ENCODE data around the gene CNPY3.

Gene CNPY3

DNA sequence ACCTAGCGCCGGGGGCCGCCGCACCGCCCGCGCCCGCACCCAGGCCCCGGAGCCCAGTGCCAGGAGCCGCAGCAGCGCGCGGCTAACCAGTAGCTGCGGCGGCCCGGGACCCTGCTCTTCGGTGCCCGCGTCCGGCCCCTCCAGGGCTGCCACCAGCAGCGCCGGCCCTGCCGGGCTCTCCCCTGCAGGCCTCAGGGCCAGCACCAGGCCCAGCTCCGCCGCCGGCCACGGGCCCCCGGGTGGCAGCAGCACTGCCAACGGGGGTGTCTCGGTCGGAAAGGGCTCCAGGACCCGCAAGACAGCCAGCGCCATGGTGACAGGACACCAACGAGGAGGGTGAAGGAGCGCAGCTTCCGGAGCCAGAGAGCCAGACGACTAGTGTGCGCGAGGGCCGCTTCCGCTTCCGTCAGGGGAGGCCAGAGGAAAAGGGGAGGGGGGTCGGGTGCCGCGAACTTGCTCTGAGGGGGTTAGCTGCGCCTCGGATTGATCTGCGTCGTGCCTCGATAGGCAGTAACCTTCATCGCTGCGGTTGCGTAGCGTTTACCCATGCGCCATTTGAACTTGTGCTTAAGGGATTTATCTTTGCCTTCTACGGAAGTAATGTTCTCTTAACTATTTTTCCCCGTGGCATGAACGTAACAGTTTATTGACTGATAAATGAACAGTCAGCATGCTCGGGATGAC lies 49.7 kb downstream of the CNPY3 start, which contains the start of gene PEX6:
TSS of gene PEX6 (minus strand) at position 343 of the 684 bp plus-strand sequence. CDS start at position 312, 31 bp downstream.
- TF ChIP-seq, protein P1, sequence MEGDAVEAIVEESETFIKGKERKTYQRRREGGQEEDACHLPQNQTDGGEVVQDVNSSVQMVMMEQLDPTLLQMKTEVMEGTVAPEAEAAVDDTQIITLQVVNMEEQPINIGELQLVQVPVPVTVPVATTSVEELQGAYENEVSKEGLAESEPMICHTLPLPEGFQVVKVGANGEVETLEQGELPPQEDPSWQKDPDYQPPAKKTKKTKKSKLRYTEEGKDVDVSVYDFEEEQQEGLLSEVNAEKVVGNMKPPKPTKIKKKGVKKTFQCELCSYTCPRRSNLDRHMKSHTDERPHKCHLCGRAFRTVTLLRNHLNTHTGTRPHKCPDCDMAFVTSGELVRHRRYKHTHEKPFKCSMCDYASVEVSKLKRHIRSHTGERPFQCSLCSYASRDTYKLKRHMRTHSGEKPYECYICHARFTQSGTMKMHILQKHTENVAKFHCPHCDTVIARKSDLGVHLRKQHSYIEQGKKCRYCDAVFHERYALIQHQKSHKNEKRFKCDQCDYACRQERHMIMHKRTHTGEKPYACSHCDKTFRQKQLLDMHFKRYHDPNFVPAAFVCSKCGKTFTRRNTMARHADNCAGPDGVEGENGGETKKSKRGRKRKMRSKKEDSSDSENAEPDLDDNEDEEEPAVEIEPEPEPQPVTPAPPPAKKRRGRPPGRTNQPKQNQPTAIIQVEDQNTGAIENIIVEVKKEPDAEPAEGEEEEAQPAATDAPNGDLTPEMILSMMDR (IDR thresholded peaks at IDR 0.05; ENCODE audit: low read depth, low read length), result no peak
- in situ Hi-C loops (cut with HindIII; ENCODE audit: low sequenced_read_pairs), result no loop called here
- DNase-seq (ENCODE audit: low read depth, low spot score), result peak; percentile 81
- peak within 1 kb of the TSS; percentile 73 for H3K4me3 ChIP-seq (ENCODE audit: low read depth, low read length)

DNA sequence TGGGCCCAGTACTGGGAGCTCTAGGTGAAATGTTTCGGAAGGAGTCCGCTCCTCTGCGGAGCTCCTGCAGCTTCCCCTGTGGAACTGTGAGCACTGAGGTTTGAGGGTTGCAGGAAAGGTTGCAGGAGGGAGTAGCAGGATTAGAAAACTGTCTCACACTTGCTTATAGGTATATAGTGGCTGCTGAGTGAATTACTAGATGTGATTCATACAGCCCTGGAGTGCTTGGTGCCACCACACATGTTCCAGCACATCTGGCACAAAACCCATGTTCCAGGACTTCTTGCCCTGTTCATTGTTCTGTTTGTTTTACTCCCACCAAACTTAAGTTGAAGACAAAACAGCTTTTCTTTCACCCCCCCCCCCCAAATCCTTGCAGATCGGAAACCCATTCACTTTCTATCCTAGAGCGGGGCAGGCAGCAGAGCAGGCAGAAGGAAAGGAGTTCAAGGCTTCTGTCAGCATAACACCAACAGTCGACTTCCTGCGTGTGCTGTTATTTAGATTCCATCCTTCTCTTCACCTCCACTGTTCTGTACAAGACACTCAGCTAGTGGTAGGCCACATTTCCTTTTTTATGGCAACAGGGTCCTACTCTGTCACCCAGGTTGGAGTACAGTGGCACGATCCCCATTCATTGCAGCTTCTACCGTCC lies 50.4 kb downstream of the CNPY3 start:
- in situ Hi-C loops (cut with HindIII; ENCODE audit: low sequenced_read_pairs), result no loop called here
- DNase-seq (ENCODE audit: low read depth, low spot score), result peak; percentile 48

DNA sequence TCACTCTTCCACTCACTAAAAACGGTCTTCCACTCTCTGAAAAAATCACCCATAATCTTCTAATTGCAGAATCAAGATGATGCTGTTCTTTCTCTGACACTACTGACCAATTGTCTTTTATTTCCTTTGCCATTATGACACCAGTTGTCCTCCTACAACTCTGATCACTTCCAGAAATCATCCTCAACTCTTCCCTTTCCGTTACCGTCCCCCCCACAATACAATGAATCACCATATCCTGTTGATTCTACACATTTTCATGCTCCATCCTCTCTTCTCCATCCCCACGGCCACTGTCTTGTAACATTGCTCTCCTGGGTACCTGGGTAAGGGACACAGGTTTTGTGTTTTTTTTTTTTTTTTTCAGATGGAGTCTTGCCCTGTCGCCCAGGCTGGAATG lies 52.6 kb downstream of the CNPY3 start:
- DNase-seq (ENCODE audit: low read depth, low spot score), result no peak
- in situ Hi-C loops (cut with HindIII; ENCODE audit: low sequenced_read_pairs), result no loop called here
- TF ChIP-seq, protein P1 (IDR thresholded peaks at IDR 0.05; ENCODE audit: low read depth, low read length), result no peak
- no peak overlapping the region for H3K4me3 ChIP-seq (ENCODE audit: low read depth, low read length)

More for the DNA sequence above, 50.4 kb downstream of the CNPY3 start:
- TF ChIP-seq, protein P1 (IDR thresholded peaks at IDR 0.05; ENCODE audit: low read depth, low read length), result no peak
- H3K4me3 ChIP-seq (ENCODE audit: low read depth, low read length), result peak overlapping the region; percentile 73

DNA sequence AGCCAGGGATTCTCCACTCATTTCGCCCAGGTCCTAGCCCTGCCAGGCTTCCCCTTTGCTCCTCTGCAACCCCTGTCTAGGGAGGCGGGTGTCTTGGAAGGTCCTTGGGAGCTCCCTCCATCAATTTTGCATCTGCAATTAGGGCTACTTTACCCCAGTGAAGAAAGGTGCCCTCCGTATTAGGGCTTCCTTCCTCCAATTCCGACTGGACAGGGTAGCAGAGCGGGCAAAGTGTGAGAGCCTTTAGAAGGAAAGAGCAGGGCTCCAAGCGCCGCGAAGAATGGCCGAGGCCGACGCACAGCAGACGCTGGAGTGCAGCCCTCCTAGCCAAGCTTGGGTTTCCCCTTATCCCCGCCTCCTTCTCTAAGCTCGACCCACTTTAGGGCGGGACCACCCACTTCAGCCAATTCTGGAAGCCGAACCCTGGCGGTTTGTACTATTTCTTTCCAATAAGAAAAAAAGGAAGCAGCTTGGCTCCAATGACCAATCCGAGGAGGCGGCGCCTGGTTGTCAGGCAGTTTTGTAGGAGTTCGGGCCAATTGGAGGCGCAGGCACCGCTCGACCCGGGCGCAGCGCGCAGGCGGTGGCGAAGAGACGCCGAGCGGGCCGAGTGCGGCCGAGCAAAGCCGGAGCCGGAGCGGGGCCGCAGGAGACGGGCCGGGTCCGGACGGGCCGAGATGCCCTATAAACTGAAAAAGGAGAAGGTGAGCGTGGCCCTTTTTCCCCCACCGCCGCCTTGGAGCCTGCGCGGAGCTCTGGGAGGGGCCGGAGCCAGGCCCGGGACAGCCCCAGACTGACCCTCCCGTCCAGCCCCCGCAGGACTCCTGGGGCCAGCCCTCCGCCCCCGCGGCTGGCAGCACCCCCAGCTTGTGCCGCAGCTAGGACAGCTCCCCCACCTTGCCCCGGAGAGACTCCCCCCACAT lies 55.0 kb downstream of the CNPY3 start, which contains the start of gene PPP2R5D:
TSS of gene PPP2R5D (plus strand) at position 570 of the 923 bp plus-strand sequence. CDS start at position 678, 108 bp downstream.
- TF ChIP-seq, protein P1 (IDR thresholded peaks at IDR 0.05; ENCODE audit: low read depth, low read length), result no peak
- in situ Hi-C loops (cut with HindIII; ENCODE audit: low sequenced_read_pairs), result no loop called here

DNA sequence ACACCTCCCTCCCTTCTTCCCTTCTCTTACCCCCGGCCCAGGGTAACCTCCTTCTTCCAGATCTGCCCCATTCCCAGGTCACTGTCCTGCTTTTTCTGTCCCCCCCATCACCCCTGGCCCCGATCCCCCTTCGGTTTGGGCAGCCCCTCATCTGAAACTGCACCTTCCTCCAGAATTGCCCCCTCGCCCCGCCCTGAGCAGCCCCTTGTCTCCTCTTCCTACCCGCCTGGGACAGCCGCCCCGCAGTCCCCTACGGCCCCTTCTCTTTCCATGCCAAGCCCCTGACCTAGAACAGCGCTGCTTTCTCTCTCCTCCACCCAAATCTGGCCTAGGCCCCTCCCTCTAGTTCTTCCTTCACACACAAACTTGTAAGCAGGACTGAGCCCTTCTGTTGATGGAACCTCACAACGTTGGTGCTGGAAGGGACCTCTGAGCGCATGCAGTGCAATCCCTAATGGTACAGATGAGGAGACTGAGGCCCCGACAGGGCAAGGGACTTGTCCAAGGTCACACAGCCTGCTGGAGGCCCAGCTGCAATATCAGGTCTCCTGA lies 55.7 kb downstream of the CNPY3 start:
- TF ChIP-seq, protein P1 (IDR thresholded peaks at IDR 0.05; ENCODE audit: low read depth, low read length), result no peak
- DNase-seq (ENCODE audit: low read depth, low spot score), result no peak
- peak overlapping the region; percentile 73 for H3K4me3 ChIP-seq (ENCODE audit: low read depth, low read length)
- in situ Hi-C loops (cut with HindIII; ENCODE audit: low sequenced_read_pairs), result no loop called here

More for the DNA sequence above, 55.0 kb downstream of the CNPY3 start, which contains the start of gene PPP2R5D:
- H3K4me3 ChIP-seq (ENCODE audit: low read depth, low read length), result peak within 1 kb of the TSS; percentile 73
- DNase-seq (ENCODE audit: low read depth, low spot score), result peak; percentile 100

Measured in astrocyte of the spinal cord (primary cell).